Type B pancreatic cell (in vitro differentiated cells): ENCODE measurements around the gene LRRC56. TPM values are rescaled to one million over a fixed set of nuclear protein-coding genes. Genes with fewer than 3 reads are reported as not detected.

Experiments
- DNase-seq: peaks from one replicate; pipeline ENCODE4 v3.0.0; 2021; ENCODE audit warnings: mixed read lengths; ENCODE audit not compliant: unreplicated experiment; ENCODE audit errors: extremely low spot score
- H3K27ac Mint-ChIP-seq: 2 replicates; pipeline ENCODE4 v1.8.0; 2021; ENCODE audit warnings: mild to moderate bottlenecking, mixed read lengths
- H3K27me3 Mint-ChIP-seq: 2 replicates; pipeline ENCODE4 v1.8.0; 2021; ENCODE audit warnings: mixed read lengths
- H3K36me3 Mint-ChIP-seq: 2 replicates; pipeline ENCODE4 v1.8.0; 2021; ENCODE audit warnings: mixed read lengths
- H3K4me1 Mint-ChIP-seq: one replicate; pipeline ENCODE4 v1.8.0; 2021; ENCODE audit warnings: mixed read lengths; ENCODE audit not compliant: unreplicated experiment
- H3K4me3 Mint-ChIP-seq: 2 replicates; pipeline ENCODE4 v1.8.0; 2021; ENCODE audit warnings: mild to moderate bottlenecking, mixed read lengths
- H3K9me3 Mint-ChIP-seq: 2 replicates; pipeline ENCODE4 v1.8.0; 2021; ENCODE audit warnings: mixed read lengths
- total RNA-seq: library from RNA; stranded (reverse); gene quantifications from 2 replicates; pipeline ENCODE4 v1.2.1, GENCODE V29; 2021; ENCODE audit warnings: low replicate concordance
- TF ChIP-seq, protein P1 (sequence below): fragments of 200-600 bp; sonication (generic); conservative IDR thresholded peaks from 2 replicates; pipeline ENCODE4 v1.5.0; 2021; ENCODE audit warnings: antibody characterized with exemption, mild to moderate bottlenecking

Gene LRRC56
- total RNA-seq, 1 donor from 2014 or later, result 1.7 TPM

DNA sequence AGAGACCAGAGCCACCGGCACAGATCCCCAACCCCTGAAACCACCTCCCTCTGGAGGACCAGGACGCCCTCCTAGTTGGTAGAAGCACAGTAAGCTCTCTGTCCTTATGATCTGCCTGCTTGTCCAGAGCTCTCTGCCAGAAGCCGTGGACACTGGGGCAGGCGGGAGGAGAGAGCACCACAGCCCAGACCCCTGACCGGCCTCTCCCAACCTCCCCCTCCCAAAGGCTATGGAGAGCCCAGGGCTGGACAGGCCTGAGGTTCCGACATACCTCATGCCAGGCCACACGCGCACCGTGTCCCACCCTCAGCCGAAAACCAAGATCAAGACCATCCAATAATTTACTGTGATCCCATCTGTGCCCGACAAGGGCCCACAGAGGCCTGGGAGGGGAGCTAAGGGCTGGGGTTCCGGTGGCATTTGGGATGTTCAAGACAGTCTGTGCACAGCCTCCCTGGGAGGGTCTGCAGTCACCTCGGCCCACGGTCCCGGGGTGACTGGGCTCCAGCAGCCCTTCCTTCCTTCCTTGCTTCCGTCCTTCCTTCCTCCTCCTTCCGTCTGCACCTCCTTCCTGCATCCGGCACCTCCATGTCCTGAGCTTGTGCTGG lies 5.3 kb upstream of the LRRC56 start:
- no peaks in the 10 kb centered on the region for H3K4me1 Mint-ChIP-seq
- TF ChIP-seq, protein P1, sequence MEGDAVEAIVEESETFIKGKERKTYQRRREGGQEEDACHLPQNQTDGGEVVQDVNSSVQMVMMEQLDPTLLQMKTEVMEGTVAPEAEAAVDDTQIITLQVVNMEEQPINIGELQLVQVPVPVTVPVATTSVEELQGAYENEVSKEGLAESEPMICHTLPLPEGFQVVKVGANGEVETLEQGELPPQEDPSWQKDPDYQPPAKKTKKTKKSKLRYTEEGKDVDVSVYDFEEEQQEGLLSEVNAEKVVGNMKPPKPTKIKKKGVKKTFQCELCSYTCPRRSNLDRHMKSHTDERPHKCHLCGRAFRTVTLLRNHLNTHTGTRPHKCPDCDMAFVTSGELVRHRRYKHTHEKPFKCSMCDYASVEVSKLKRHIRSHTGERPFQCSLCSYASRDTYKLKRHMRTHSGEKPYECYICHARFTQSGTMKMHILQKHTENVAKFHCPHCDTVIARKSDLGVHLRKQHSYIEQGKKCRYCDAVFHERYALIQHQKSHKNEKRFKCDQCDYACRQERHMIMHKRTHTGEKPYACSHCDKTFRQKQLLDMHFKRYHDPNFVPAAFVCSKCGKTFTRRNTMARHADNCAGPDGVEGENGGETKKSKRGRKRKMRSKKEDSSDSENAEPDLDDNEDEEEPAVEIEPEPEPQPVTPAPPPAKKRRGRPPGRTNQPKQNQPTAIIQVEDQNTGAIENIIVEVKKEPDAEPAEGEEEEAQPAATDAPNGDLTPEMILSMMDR, result no peak
- peak overlapping the region; percentile 64 for H3K4me3 Mint-ChIP-seq
- peaks cover 5% of the 10 kb centered on the region for H3K27me3 Mint-ChIP-seq
- no peak overlapping the region for H3K27ac Mint-ChIP-seq
- H3K9me3 Mint-ChIP-seq, result no peaks in the 10 kb centered on the region
- DNase-seq, result no peak
- no peaks in the 10 kb centered on the region for H3K36me3 Mint-ChIP-seq

DNA sequence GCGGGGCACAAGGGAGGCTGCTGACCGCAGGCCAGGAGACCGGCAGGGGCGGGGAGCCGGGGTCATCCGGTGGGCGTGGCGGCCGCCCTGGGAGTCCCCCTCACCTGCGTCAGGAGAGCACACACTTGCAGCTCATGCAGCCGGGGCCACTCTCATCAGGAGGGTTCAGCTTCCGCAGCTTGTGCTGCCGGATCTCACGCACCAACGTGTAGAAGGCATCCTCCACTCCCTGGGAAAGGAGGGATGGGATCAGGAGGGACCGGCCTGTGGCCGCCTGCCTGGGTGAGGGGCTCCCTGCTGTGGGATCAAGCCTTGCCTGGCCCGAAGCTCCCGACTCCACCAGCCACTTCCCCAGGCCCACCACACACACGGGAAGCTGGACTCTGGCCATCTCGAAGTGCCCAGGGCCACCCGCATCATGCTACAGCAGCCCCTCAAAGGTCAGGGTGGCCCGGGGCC lies 4.8 kb upstream of the LRRC56 start:
- Mint-ChIP-seq H3K4me3 (no peak overlapping the region), H3K27ac (no peak overlapping the region)
- DNase-seq, result no peak

DNA sequence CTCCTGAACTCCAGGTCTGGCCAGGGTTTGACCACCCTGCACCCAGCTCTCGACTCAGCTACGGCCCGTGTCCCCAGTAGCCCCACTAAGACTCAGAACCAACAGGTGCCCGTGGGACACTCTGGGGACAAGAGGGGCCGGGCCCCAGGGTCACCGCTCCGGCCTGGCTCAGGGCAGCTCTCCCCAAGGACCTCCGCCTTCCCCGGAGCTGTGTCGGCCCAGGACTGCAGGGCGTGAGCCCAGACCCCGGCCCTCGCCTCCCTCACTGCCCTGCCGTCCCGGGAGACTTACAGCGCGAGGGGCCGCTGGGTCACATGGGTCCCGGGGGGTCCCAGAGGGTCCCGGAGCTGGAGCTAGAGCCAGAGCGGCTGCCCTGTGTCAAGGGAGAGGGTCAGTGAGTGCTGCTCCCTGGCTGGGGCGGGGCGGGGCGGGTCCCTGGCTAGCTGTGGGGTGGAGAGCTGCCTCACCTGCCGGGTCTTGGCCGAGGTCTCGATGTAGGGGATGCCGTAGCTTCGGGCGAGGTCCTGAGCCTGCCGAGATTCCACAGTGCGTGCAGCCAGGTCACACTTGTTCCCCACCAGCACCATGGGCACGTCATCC lies 4.2 kb upstream of the LRRC56 start:
- Mint-ChIP-seq H3K27me3 (peaks cover 9% of the 10 kb centered on the region), H3K4me1 (no peaks in the 10 kb centered on the region), H3K27ac (no peak overlapping the region), H3K4me3 (no peak overlapping the region), H3K36me3 (no peaks in the 10 kb centered on the region), H3K9me3 (no peaks in the 10 kb centered on the region)
- TF ChIP-seq, protein P1, result no peak
- peak; percentile 73 for DNase-seq

More for the DNA sequence above, 4.8 kb upstream of the LRRC56 start:
- no peaks in the 10 kb centered on the region for H3K9me3 Mint-ChIP-seq
- H3K4me1 Mint-ChIP-seq, result no peaks in the 10 kb centered on the region
- TF ChIP-seq, protein P1, result no peak
- H3K27me3 Mint-ChIP-seq, result peaks cover 5% of the 10 kb centered on the region
- H3K36me3 Mint-ChIP-seq, result no peaks in the 10 kb centered on the region

DNA sequence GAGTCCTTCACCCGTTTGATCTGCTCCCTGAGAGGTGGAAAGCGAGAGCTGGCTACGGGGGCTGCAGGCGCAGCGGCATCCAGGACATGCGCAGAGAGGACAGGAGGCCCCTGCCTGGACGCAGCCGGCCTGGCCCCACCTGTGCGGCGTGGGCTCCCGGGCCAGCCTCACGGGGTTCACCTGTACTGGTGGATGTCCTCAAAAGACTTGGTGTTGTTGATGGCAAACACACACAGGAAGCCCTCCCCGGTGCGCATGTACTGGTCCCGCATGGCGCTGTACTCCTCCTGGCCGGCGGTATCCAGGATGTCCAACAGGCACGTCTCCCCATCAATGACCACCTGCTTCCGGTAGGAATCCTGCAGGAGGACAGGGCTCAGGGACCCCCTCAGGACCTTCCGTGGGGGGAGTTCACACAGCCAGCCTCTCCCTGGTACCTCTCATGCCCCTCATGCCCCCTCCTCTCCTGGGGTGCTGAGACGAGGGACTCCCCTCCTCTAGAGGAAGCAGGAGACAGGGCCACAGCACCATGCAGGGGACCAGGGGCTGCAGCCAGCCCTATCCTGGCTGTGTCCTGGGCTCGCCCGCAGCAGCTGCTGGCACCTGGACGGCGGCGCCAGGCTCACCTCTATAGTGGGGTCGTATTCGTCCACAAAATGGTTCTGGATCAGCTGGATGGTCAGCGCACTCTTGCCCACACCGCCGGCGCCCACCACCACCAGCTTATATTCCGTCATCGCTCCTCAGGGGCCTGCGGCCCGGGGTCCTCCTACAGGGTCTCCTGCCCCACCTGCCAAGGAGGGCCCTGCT lies 3.5 kb upstream of the LRRC56 start:
- Mint-ChIP-seq H3K27me3 (peaks cover 16% of the 10 kb centered on the region), H3K27ac (no peak overlapping the region), H3K9me3 (no peaks in the 10 kb centered on the region), H3K4me3 (peak overlapping the region; percentile 51), H3K4me1 (no peaks in the 10 kb centered on the region), H3K36me3 (no peaks in the 10 kb centered on the region)
- peak; percentile 67 for DNase-seq
- TF ChIP-seq, protein P1, result no peak

DNA sequence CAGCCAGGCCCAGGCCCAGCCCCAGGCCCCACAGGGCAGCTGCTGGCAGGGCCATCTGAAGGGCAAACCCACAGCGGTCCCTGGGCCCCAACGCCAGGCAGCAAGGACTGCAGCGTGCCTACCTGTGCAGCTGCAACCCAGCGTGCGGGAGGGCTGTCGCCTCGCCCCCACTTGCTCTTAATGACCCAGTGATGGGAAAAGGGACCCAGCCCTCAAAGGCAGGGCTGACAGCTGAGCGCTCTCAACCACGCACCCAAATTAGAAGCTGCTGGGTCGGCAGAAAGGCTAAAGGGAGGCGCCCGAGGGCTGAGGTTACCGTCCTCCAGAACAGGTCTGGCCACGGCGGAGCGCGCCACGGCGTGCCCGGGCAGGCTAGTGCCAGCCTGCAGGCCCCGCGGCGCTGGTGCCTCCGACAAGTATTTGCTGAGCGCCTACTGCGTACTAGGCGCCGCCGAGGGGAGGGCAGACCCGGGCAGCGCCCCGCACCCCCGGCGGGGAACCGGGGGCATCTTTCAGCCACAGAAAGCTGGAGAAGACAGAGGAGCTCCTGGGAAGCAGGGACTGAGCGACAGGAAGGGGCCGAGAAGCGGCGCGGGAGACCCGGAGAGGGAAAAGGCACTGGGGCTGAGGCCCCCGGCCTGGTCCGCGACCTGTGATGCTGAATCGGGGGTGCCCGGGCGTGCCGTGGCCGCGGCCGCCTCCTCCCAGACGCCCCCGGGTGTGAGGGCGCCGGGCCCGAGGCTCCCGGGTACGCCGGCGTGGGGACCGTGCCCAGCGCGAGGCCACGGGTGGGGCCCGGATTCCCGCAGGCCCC lies 2.7 kb upstream of the LRRC56 start:
- Mint-ChIP-seq H3K27me3 (peaks cover 18% of the 10 kb centered on the region), H3K4me3 (peak overlapping the region; percentile 79), H3K4me1 (no peaks in the 10 kb centered on the region), H3K36me3 (no peaks in the 10 kb centered on the region), H3K27ac (no peak overlapping the region), H3K9me3 (no peaks in the 10 kb centered on the region)
- TF ChIP-seq, protein P1, result no peak
- peak; percentile 76 for DNase-seq
